Measurements from ENCODE around the gene LSM2.
"Not testable (repeated sequence)": the region's sequence is repeated elsewhere in the genome, so short reads cannot be mapped to it uniquely, and the experiment has no call there.

DNA sequence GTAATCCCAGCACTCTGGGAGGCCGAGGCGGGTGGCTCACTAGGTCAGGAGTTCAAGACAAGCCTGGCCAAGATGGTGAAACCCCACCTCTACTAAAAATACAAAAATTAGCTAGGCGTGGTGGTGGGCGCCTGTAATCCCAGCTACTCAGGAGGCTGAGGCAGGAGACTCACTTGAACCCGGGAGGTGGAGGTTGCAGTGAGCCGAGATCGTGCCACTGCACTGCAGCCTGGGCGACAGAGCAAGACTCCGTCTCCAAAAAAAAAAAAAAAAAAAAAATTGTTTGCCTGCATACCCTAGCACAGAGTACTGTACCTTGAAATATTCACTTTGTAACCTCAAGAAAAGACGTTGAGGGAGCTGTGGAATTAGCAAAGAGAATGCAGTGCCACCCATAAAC lies 13.6 kb upstream of the LSM2 start:
- TF ChIP-seq, protein P1, sequence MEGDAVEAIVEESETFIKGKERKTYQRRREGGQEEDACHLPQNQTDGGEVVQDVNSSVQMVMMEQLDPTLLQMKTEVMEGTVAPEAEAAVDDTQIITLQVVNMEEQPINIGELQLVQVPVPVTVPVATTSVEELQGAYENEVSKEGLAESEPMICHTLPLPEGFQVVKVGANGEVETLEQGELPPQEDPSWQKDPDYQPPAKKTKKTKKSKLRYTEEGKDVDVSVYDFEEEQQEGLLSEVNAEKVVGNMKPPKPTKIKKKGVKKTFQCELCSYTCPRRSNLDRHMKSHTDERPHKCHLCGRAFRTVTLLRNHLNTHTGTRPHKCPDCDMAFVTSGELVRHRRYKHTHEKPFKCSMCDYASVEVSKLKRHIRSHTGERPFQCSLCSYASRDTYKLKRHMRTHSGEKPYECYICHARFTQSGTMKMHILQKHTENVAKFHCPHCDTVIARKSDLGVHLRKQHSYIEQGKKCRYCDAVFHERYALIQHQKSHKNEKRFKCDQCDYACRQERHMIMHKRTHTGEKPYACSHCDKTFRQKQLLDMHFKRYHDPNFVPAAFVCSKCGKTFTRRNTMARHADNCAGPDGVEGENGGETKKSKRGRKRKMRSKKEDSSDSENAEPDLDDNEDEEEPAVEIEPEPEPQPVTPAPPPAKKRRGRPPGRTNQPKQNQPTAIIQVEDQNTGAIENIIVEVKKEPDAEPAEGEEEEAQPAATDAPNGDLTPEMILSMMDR (IDR thresholded peaks at IDR 0.05 in 2 of 3, conservative IDR thresholded peaks at IDR 0.05 in 1 of 3; ENCODE audit: insufficient read depth in 2 of 3, low read depth in 1 of 3, low read length in 3 of 3), result not testable (repeated sequence)
- TF ChIP-seq SAFB2 (IDR thresholded peaks at IDR 0.05; ENCODE audit: borderline replicate concordance, low read depth, low read length, severe bottlenecking); POLR2A (conservative IDR thresholded peaks at IDR 0.05); CHCHD3 (CRISPR knock-in tag; IDR thresholded peaks at IDR 0.05); CHD4 (IDR thresholded peaks at IDR 0.05; ENCODE audit: insufficient read depth, insufficient replicate concordance, low read depth, low read length, poor library complexity, severe bottlenecking); NONO (IDR thresholded peaks at IDR 0.05; ENCODE audit: low read depth in 2 of 2, low read length in 1 of 2); EP300 (IDR thresholded peaks at IDR 0.05; ENCODE audit: low read length); LEF1 (IDR thresholded peaks at IDR 0.05); KDM5B (IDR thresholded peaks at IDR 0.05; ENCODE audit: insufficient replicate concordance, low read depth, low read length): not testable (repeated sequence)
- TF ChIP-seq, protein P2, sequence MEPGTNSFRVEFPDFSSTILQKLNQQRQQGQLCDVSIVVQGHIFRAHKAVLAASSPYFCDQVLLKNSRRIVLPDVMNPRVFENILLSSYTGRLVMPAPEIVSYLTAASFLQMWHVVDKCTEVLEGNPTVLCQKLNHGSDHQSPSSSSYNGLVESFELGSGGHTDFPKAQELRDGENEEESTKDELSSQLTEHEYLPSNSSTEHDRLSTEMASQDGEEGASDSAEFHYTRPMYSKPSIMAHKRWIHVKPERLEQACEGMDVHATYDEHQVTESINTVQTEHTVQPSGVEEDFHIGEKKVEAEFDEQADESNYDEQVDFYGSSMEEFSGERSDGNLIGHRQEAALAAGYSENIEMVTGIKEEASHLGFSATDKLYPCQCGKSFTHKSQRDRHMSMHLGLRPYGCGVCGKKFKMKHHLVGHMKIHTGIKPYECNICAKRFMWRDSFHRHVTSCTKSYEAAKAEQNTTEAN (CRISPR knock-in tag; IDR thresholded peaks at IDR 0.05), result not testable (repeated sequence)
- 0 out of 4 replicates have a peak, but pooled peaks of 1 of the 2 experiments have one; percentile 23 for TF ChIP-seq MAZ (CRISPR knock-in tag; conservative IDR thresholded peaks at IDR 0.05 in 1 of 2, IDR thresholded peaks at IDR 0.05 in 1 of 2)
